PC-3 (cell line): ENCODE measurements around the gene RAB30. TPM values are rescaled to one million over a fixed set of nuclear protein-coding genes. Genes with fewer than 3 reads are reported as not detected.
A peak's percentile ranks its signal among the peaks of the same experiment; 100 is the strongest.

Source experiments
- ATAC-seq: fragments of 200-7000 bp; cut with Tn5 transposase; 2 replicates; pipeline ENCODE4 v1.9.1; 2020; ENCODE audit warnings: mild to moderate bottlenecking, moderate library complexity
- BruUV-seq: library from RNA; stranded (reverse); fragments of 400-500 nt; replicated peaks from 2 replicates; lab custom pipeline; 2021; lab: Mats Ljungman, UMichigan
- CTCF ChIA-PET: fragments of 300-600 bp; sonication (Branson Sonifier 250); formaldehyde crosslinking; loops from one replicate; lab custom pipeline; 2022; ENCODE audit warnings: antibody characterized with exemption; lab: Charles Lee
- POLR2A ChIA-PET: fragments of 300-600 bp; sonication (Branson Sonifier 250); formaldehyde crosslinking; loops from one replicate; lab custom pipeline; 2022; ENCODE audit warnings: antibody characterized with exemption; ENCODE audit not compliant: unreplicated experiment; lab: Charles Lee
- DNase-seq: peaks from one replicate; pipeline ENCODE4 v3.0.0-alpha.2; 2015
- H2AFZ ChIP-seq: fragments of 300-600 bp; sonication (generic); 2 replicates; pipeline ENCODE4 v1.6.0; 2016; ENCODE audit warnings: antibody characterized with exemption, low read length
- H3F3A ChIP-seq: fragments of 300-600 bp; sonication (generic); one replicate; pipeline ENCODE4 v1.6.0; 2017; ENCODE audit warnings: antibody characterized with exemption, low read length, control low read depth, mild to moderate bottlenecking; ENCODE audit not compliant: unreplicated experiment
- H3K27ac ChIP-seq: fragments of 300-600 bp; sonication (generic); 2 replicates; pipeline ENCODE4 v1.5.1; 2016; ENCODE audit warnings: mild to moderate bottlenecking, low read length
- H3K27me3 ChIP-seq: fragments of 300-600 bp; sonication (generic); 2 replicates; pipeline ENCODE4 v1.6.1; 2016; ENCODE audit warnings: low read length, mixed read lengths
- H3K36me3 ChIP-seq: fragments of 300-600 bp; sonication (generic); 2 replicates; pipeline ENCODE4 v1.6.1; 2016; ENCODE audit warnings: low read depth, mixed run types, low read length, mixed read lengths
- H3K4me1 ChIP-seq: fragments of 300-600 bp; sonication (generic); 2 replicates; pipeline ENCODE4 v1.5.1; 2016; ENCODE audit warnings: low read length; ENCODE audit not compliant: insufficient read depth
- H3K4me2 ChIP-seq: fragments of 300-600 bp; sonication (generic); 2 replicates; pipeline ENCODE4 v1.6.0; 2016; ENCODE audit warnings: low read length
- H3K4me3 ChIP-seq: fragments of 300-600 bp; sonication (generic); 2 replicates; pipeline ENCODE4 v1.5.1; 2016; ENCODE audit warnings: mild to moderate bottlenecking, low read length, mixed read lengths
- H3K79me2 ChIP-seq: fragments of 300-600 bp; sonication (generic); 2 replicates; pipeline ENCODE4 v1.6.1; 2017; ENCODE audit warnings: low read length, mixed read lengths
- H3K9ac ChIP-seq: fragments of 300-600 bp; sonication (generic); 2 replicates; pipeline ENCODE4 v1.6.0; 2016; ENCODE audit warnings: mild to moderate bottlenecking, low read length
- H3K9me2 ChIP-seq: fragments of 300-600 bp; sonication (generic); replicated peaks from 2 replicates; pipeline ENCODE4 v1.6.1; 2016; ENCODE audit warnings: mixed run types, low read length, mixed read lengths
- H3K9me3 ChIP-seq: fragments of 300-600 bp; sonication (generic); 2 replicates; pipeline ENCODE4 v1.6.1; 2016; ENCODE audit warnings: low read length, mixed read lengths
- H4K20me1 ChIP-seq: fragments of 300-600 bp; sonication (generic); 2 replicates; pipeline ENCODE4 v1.6.1; 2016; ENCODE audit warnings: low read length, mixed read lengths
- EZH2 ChIP-seq: fragments of 300-600 bp; sonication (generic); IDR thresholded peaks from one replicate; pipeline ENCODE4 v1.6.1; 2017; ENCODE audit warnings: antibody characterized with exemption, mild to moderate bottlenecking, low read length; ENCODE audit not compliant: unreplicated experiment
- EZH2phosphoT487 ChIP-seq: fragments of 300-600 bp; sonication (generic); IDR thresholded peaks from 2 replicates; pipeline ENCODE4 v1.6.1; 2018; ENCODE audit warnings: mild to moderate bottlenecking, antibody characterized with exemption, low read length, borderline replicate concordance
- intact Hi-C: fragments of 100-400 bp; cut with micrococcal nuclease; formaldehyde crosslinking; loops from 2 replicates; pipeline ENCODE4 v1.9.0; 2023
- total RNA-seq: library from RNA; depleted of rRNA; stranded (reverse); fragments of >200 nt; gene quantifications from 2 replicates; pipeline ENCODE4 v1.2.3, GENCODE V29; 2014
- TF ChIP-seq, protein P1 (sequence below): fragments of 300-600 bp; sonication (generic); conservative IDR thresholded peaks from 2 replicates; pipeline ENCODE4 v1.5.1; 2017; ENCODE audit warnings: antibody characterized with exemption, low read depth, mild to moderate bottlenecking, low read length

The RAB30 gene
- total RNA-seq, 1 experiment from 2014 or later = 6.6 TPM

DNA sequence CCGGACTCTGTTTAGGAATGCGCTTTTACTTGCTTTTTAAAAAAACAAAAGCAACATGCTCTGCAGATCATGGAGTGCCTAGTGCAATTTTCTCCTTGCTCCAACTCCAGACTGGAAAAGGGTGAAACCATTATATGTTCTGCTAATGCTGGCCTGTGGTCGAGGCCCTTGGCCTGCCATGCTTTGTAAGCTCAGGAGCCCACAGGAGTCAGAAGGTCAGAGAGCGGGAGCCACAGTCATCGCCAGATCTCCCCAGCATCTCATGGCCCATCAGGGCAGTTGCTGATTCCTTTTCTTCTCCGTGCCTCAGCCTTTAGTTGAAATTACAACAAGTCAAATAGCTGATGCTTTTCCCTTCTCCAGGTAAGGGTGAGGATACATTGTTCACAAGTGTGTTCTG, 89.8 kb downstream of the RAB30 start:
- H3K4me3 ChIP-seq = no peak overlapping the region
- H3K79me2 ChIP-seq = no peaks in the 10 kb centered on the region
- H3K9me3 ChIP-seq = no peaks in the 10 kb centered on the region
- H4K20me1 ChIP-seq = no peaks in the 10 kb centered on the region
- DNase-seq (no peak), ATAC-seq (no peak)
- H3K9me2 ChIP-seq = no peaks in the 10 kb centered on the region
- H3K4me1 ChIP-seq = peaks cover 38% of the 10 kb centered on the region
- no peak overlapping the region for H3K9ac ChIP-seq
- ChIA-PET POLR2A (no interaction called here), CTCF (no interaction called here)
- no peak for TF ChIP-seq EZH2phosphoT487
- TF ChIP-seq EZH2 = no peak
- TF ChIP-seq, protein P1, sequence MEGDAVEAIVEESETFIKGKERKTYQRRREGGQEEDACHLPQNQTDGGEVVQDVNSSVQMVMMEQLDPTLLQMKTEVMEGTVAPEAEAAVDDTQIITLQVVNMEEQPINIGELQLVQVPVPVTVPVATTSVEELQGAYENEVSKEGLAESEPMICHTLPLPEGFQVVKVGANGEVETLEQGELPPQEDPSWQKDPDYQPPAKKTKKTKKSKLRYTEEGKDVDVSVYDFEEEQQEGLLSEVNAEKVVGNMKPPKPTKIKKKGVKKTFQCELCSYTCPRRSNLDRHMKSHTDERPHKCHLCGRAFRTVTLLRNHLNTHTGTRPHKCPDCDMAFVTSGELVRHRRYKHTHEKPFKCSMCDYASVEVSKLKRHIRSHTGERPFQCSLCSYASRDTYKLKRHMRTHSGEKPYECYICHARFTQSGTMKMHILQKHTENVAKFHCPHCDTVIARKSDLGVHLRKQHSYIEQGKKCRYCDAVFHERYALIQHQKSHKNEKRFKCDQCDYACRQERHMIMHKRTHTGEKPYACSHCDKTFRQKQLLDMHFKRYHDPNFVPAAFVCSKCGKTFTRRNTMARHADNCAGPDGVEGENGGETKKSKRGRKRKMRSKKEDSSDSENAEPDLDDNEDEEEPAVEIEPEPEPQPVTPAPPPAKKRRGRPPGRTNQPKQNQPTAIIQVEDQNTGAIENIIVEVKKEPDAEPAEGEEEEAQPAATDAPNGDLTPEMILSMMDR = no peak
- no TSS peak for BruUV-seq
- H3K4me2 ChIP-seq = no peak overlapping the region
- H3K27me3 ChIP-seq = no peaks in the 10 kb centered on the region
- intact Hi-C loops = no loop called here
- H3F3A ChIP-seq = no peaks in the 10 kb centered on the region
- H2AFZ ChIP-seq = no peak overlapping the region
- no peaks in the 10 kb centered on the region for H3K36me3 ChIP-seq
- H3K27ac ChIP-seq = no peak overlapping the region

DNA sequence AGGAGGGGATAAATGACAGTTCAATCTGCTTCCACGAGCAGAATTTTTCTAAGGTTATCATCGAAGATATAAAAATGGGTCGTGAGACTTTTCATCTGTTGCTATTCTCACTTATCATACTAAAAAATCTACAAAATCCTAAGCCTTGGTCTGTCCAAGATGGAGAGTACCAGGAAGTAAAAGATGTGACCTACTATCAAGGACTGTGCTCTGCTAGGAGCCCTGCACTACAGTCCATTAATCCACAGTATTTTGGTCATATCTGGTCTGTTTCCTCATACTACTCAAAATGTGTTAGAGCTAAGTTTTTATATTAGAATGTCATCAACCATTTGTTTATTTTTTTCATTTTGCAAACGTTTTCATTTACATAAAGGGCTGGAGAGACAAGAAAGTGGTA, 90.8 kb downstream of the RAB30 start:
- CTCF ChIA-PET = no interaction called here
- no peak for TF ChIP-seq EZH2
- TF ChIP-seq, protein P1 = no peak
- TF ChIP-seq EZH2phosphoT487 = no peak
- no TSS peak for BruUV-seq
- no peak overlapping the region for H3K27ac ChIP-seq
- no peaks in the 10 kb centered on the region for H3K36me3 ChIP-seq
- H3K4me1 ChIP-seq = peaks cover 43% of the 10 kb centered on the region
- no peak overlapping the region for H2AFZ ChIP-seq
- H3K4me3 ChIP-seq = no peak overlapping the region
- POLR2A ChIA-PET = no interaction called here
- no peaks in the 10 kb centered on the region for H3K9me3 ChIP-seq
- no peak overlapping the region for H3K4me2 ChIP-seq
- H3K9me2 ChIP-seq = no peaks in the 10 kb centered on the region
- H3F3A ChIP-seq = no peaks in the 10 kb centered on the region
- no peaks in the 10 kb centered on the region for H3K79me2 ChIP-seq
- H3K27me3 ChIP-seq = no peaks in the 10 kb centered on the region
- ATAC-seq (no peak), DNase-seq (no peak)
- H4K20me1 ChIP-seq = no peaks in the 10 kb centered on the region
- no peak overlapping the region for H3K9ac ChIP-seq
- intact Hi-C loops = no loop called here

DNA sequence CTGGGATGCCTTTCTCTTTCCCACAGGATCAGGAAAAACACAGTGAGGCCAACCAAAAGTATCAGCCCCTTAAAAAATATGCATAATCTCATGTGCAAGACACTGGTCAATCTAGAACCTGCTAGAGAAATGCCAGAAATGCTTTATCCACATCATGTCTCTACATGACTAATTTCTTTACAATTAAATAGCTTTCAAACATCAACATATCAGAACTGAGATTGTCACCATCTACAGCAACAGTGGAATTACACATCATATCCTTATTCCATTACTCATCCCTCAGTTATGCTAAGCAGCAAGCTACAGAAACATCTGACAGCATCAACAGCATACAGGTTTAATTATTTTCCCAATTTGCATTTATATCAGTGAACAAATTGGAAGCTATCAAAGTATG, 91.4 kb downstream of the RAB30 start:
- intact Hi-C loops = no loop called here
- H3K36me3 ChIP-seq = no peaks in the 10 kb centered on the region
- TF ChIP-seq, protein P1 = no peak
- TF ChIP-seq EZH2 = no peak
- TF ChIP-seq EZH2phosphoT487 = no peak
- BruUV-seq = no TSS peak
- no peaks in the 10 kb centered on the region for H4K20me1 ChIP-seq
- H3K79me2 ChIP-seq = no peaks in the 10 kb centered on the region
- H3K27ac ChIP-seq = peak overlapping the region; percentile 80
- H3K27me3 ChIP-seq = no peaks in the 10 kb centered on the region
- ChIA-PET CTCF (no interaction called here), POLR2A (no interaction called here)
- H3K4me3 ChIP-seq = no peak overlapping the region
- peaks cover 49% of the 10 kb centered on the region for H3K4me1 ChIP-seq
- DNase-seq (peak; percentile 88), ATAC-seq (peak; percentile 90)
- no peaks in the 10 kb centered on the region for H3K9me2 ChIP-seq
- no peak overlapping the region for H3K9ac ChIP-seq
- H3K9me3 ChIP-seq = no peaks in the 10 kb centered on the region
- H3K4me2 ChIP-seq = peak overlapping the region; percentile 15
- no peak overlapping the region for H2AFZ ChIP-seq
- no peaks in the 10 kb centered on the region for H3F3A ChIP-seq
